ENCODE results near the gene SRA1. TPM values are rescaled to one million over a fixed set of nuclear protein-coding genes. Genes with fewer than 3 reads are reported as not detected.

Gene SRA1
- total and polyA plus RNA-seq, 8 donors, result 1.8 to 51.0 (median 26.8) TPM; not detected in 1

- DNase-seq, result no peak
- intact Hi-C loops (cut with DNase I; ENCODE audit: low total_unique reads), result no loop called here
Observed at GRCh38 chr5:140561753-140562523, 4.7 kb upstream of the SRA1 start.

DNA sequence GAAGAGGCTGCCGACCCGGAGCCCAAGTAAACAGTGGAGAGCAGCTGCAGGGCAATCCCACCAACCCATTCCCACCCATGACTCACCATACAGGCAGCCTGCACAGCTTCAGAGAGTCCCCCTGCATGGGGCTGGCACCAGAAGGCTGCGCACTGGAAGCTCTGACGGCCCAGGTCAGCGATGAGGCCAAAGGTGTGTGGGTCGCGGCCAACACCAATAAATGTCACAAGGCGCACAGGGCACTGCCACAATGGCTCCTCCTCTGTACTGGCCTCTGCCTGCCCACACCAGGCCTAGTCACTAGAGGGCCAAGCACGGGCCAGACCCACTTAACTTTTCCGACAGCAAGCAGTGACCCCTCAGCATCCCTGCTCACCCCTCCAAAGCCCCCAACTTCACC is 3.0 kb upstream of the SRA1 start:
- intact Hi-C loops (cut with DNase I; ENCODE audit: low total_unique reads), result no loop called here
- no peak for DNase-seq
- no peak overlapping the region for H3K4me3 ChIP-seq
- WGBS, 5 donors, result 82 to 93% (median 91%) methylated on average over 10 of the region's 10 CpGs
- TF ChIP-seq CTCF (IDR thresholded peaks at IDR 0.05), result no peak
- no peak for TF ChIP-seq POLR2AphosphoS5 (IDR thresholded peaks at IDR 0.05)
- no peak for TF ChIP-seq EP300 (IDR thresholded peaks at IDR 0.05)
- no peak for TF ChIP-seq POLR2A (IDR thresholded peaks at IDR 0.05)
- peaks cover 0 to 34% (median 28%) of the 10 kb centered on the region in 4 donors for H3K36me3 ChIP-seq
- H3K4me1 ChIP-seq, result peaks cover 26 to 54% (median 46%) of the 10 kb centered on the region in 4 donors
- H3K27ac ChIP-seq, result peak overlapping the region in 1 of 5 donors; percentile 10
- H3K9me3 ChIP-seq, result no peaks in the 10 kb centered on the region
- H3K27me3 ChIP-seq, result no peaks in the 10 kb centered on the region

More at GRCh38 chr5:140561753-140562523, 4.7 kb upstream of the SRA1 start:
- 89 to 97% (median 92%) methylated on average over 6 to 10 of the region's 10 CpGs for WGBS, 5 donors
- Histone ChIP-seq H3K4me3 (no peak overlapping the region), H3K4me1 (peaks cover 24 to 56% (median 49%) of the 10 kb centered on the region in 4 donors), H3K36me3 (peaks cover 7 to 41% (median 37%) of the 10 kb centered on the region in 4 donors), H3K27ac (peak overlapping the region in 1 of 5 donors; percentile 95), H3K9me3 (no peaks in the 10 kb centered on the region), H3K27me3 (no peaks in the 10 kb centered on the region)
- TF ChIP-seq POLR2AphosphoS5 (IDR thresholded peaks at IDR 0.05) (no peak), POLR2A (IDR thresholded peaks at IDR 0.05) (no peak)

GRCh38 chr5:140558542-140558941 is 1.3 kb upstream of the SRA1 start:
- TF ChIP-seq POLR2AphosphoS5 (IDR thresholded peaks at IDR 0.05) (no peak), EP300 (IDR thresholded peaks at IDR 0.05) (no peak), POLR2A (IDR thresholded peaks at IDR 0.05) (no peak), CTCF (IDR thresholded peaks at IDR 0.05) (no peak)
- Histone ChIP-seq H3K36me3 (peaks cover under 1 to 34% (median 30%) of the 10 kb centered on the region in 4 donors), H3K27ac (peak overlapping the region in 4 of 5 donors; percentile 92 to 98 (median 94)), H3K9me3 (no peaks in the 10 kb centered on the region), H3K4me1 (peaks cover 23 to 64% (median 55%) of the 10 kb centered on the region in 4 donors), H3K27me3 (no peaks in the 10 kb centered on the region), H3K4me3 (no peak overlapping the region)
- intact Hi-C loops (cut with DNase I; ENCODE audit: low total_unique reads), result no loop called here
- no peak for DNase-seq
- 88 to 96% (median 94%) methylated on average over 9 of the region's 9 CpGs for WGBS, 5 donors

- DNase-seq, result no peak
- 75 to 89% (median 85%) methylated on average over 3 of the region's 3 CpGs for WGBS, 5 donors
- intact Hi-C loops (cut with DNase I; ENCODE audit: low total_unique reads), result no loop called here
- peak overlapping the region; percentile 92 to 98 (median 94) for H3K27ac ChIP-seq
- peak overlapping the region in 1 of 4 donors; percentile 82 for H3K4me3 ChIP-seq
- H3K4me1 ChIP-seq, result peaks cover 17 to 64% (median 51%) of the 10 kb centered on the region in 4 donors
- H3K9me3 ChIP-seq, result no peaks in the 10 kb centered on the region
- peaks cover 6 to 37% (median 30%) of the 10 kb centered on the region in 4 donors for H3K36me3 ChIP-seq
- TF ChIP-seq CTCF (IDR thresholded peaks at IDR 0.05) (no peak), POLR2A (IDR thresholded peaks at IDR 0.05) (no peak), POLR2AphosphoS5 (IDR thresholded peaks at IDR 0.05) (no peak), EP300 (IDR thresholded peaks at IDR 0.05) (no peak)
- H3K27me3 ChIP-seq, result no peaks in the 10 kb centered on the region
Observed at GRCh38 chr5:140557965-140558364, 692 bp upstream of the SRA1 start.
